GM21786 (cell line): Measurements from ENCODE around the gene CNGB1.
"Not testable (repeated sequence)": the region's sequence is repeated elsewhere in the genome, so short reads cannot be mapped to it uniquely, and the experiment has no call there.

Experiments
- ATAC-seq: cut with Tn5 transposase; IDR thresholded peaks from one replicate; pipeline ENCODE4 v1.9.1; 2021; ENCODE audit not compliant: unreplicated experiment

The CNGB1 gene

DNA sequence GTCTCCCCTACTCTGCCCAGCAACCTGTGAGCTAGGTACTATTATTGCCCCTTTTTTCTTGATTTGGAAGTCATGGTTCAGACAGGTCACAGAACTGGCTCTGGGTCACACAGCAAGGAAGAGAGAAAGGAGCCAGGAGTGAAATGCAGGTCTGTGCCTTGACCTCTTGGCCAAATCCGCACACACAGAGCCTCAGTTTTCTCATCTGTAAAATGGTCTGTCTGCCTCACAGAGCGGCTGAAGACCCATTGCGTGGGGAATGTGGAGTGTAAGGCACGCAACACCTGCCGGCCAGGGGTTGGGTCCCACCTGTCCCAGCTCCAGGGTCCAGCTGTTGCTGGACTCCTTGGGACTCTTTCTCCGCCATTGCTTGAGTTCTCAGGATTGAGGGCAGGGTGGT lies 32.4 kb downstream of the CNGB1 start:
- ATAC-seq, result no peak

GRCh38 chr16:57937861-57938260 lies 33.1 kb downstream of the CNGB1 start:
- ATAC-seq, result no peak

- ATAC-seq, result no peak
Observed at GRCh38 chr16:57935904-57936303, 35.0 kb downstream of the CNGB1 start.

GRCh38 chr16:57930533-57930932 lies 40.4 kb downstream of the CNGB1 start:
- no peak for ATAC-seq

- no peak for ATAC-seq
Observed at GRCh38 chr16:57929250-57929649, 41.7 kb downstream of the CNGB1 start.

DNA sequence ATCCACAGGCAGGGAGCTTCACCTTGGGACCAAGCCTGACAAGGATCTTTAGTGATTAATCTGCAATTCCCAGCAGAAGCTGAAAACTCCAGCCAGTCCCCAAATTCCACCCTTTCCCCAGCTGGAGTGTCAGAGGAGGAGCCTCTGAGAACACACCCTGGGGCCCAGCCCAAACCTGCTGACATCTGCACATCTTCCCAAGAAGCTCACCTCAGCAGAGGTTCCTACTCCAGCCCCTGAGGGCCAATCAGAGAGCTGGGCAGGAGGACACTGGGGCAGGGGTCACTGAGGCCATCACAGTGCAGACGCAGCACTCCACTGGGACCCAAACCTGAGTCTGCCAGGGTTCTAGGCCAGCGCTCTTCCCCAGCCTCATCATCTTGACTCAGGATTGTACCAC lies 44.9 kb downstream of the CNGB1 start:
- ATAC-seq, result no peak

DNA sequence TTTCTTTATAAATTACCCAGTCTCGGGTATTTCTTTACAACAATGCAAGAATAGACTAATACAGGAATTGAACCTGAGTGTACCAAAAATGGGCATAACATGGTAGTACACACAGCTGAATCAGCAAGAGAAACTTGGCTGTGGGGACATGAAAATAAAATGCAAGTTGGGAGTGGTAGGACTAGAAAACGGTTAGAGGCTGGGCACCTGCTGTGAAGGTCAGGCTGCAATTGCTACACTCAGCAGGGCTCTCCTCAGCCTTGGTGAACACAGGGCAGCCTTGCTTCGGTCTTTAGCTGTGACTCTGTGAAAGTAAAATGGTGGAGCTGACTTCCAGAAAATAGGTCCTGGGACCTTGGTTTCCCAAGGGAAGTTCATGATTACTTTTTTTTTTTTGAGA lies 45.6 kb downstream of the CNGB1 start:
- ATAC-seq, result no peak

- no peak for ATAC-seq
Observed at GRCh38 chr16:57924514-57924913, 46.4 kb downstream of the CNGB1 start.

DNA sequence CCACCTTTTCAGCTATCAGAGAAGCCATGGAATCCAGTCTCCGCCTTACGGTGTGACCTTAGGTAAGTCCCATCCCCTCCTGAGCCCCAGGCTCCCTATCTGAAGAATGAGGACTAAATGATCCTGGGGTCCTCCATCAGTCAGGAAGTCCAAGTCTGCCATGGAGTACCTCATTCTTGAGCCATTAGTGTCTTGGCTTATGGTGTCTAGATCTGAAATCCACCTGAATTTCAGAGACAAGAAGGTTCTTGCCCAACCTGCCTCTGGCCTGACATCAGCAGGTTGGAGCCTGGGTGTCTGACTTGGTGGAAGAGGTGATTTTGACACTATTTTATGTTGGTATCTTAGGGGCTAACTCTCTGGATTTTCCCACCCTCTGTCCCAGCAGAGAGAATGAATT lies 47.1 kb downstream of the CNGB1 start:
- ATAC-seq, result no peak

DNA sequence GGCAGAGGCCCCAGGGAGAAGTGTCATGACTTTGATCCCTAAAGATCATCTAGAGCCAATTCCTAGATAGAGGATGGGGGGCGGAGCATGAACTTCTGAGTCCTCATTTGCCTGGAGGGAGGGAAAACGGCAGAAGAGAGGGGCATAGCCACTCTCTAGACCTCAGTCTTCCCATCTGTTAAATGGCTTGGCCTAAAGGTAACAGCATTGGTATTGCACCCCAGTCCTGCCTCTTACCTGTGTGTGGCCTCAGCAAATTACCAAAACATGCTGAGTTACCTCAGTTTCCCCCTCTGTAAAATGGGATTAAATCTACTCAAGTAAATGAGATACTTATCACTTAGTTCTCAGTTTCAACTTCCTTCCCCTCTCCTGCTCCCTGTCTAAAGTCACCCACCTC lies 47.5 kb downstream of the CNGB1 start:
- ATAC-seq, result no peak

GRCh38 chr16:57920880-57921229 lies 50.1 kb downstream of the CNGB1 start:
- ATAC-seq, result no peak

DNA sequence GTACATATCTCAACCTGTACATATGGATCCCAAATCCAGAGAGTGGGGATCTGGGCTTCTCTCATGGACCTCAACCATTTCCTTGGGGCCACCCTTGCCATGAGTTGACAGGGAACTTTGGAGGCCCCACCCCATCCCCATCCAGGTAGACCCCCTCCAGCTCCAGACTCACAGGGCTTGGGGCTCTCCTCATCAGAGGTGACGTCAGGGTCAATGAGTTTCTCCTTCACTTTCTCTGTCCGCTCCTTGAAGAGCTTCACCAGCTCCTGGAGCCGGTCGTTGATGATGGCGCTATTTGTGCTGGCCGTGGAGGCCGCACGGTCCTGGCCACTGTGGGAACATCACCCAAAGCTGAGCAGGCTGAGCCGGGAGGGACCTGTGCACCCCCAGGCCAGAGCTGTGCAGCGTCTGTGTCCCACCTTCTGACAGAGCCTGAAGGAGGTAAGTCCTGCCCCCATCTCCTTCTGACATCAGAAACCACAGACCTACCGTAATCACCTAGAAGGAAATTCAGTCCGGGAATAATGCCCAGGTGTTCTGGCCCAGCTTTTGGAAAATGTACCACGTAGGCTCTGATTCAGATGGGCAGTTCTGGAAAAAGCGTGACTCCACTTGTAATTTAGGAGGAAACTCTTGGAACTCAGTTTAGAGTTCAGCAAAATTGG lies 50.6 kb downstream of the CNGB1 start:
- no peak for ATAC-seq

DNA sequence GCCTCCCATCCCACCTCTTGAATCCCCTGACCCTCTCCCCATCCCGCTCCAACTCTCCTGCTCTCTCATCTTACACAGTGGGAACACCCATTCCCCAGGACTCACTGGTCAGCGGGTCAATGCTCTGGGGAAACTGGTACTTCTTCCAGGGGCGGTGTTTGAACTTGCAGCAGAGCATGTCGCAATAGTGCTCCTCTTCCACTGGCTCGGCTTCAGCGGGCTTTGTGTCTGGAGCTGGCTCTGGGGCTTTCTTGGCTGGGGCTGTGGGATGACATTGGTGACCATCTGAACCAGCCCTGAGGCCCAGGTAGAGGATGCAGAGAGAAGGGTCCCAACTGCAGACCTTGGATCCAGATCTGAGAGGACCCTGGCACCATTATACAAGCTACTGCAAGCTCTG lies 51.9 kb downstream of the CNGB1 start:
- no peak for ATAC-seq

DNA sequence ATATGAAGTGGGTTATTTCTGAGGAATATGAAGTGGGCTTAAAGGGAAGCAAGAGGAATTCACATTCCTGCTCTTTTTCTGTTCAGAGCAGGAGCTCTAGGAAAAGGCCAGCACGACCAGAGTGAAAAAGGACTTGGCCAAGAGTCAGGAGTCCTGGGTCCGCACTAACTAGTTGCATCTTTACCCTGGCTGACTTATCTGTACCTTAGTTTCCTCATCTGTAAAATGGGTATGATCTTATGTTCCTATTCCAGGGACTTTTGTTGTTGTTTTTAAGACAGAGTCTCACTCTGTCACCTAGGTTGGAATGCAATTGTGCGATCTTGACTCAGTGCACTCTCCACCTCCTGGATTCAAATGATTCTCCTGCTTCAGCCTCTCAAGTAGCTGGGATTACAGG lies 52.5 kb downstream of the CNGB1 start:
- ATAC-seq, result no peak

- not testable (repeated sequence) for ATAC-seq
Observed at GRCh38 chr16:57917929-57918328, 53.0 kb downstream of the CNGB1 start.

GRCh38 chr16:57917489-57917888 lies 53.4 kb downstream of the CNGB1 start:
- ATAC-seq, result not testable (repeated sequence)

DNA sequence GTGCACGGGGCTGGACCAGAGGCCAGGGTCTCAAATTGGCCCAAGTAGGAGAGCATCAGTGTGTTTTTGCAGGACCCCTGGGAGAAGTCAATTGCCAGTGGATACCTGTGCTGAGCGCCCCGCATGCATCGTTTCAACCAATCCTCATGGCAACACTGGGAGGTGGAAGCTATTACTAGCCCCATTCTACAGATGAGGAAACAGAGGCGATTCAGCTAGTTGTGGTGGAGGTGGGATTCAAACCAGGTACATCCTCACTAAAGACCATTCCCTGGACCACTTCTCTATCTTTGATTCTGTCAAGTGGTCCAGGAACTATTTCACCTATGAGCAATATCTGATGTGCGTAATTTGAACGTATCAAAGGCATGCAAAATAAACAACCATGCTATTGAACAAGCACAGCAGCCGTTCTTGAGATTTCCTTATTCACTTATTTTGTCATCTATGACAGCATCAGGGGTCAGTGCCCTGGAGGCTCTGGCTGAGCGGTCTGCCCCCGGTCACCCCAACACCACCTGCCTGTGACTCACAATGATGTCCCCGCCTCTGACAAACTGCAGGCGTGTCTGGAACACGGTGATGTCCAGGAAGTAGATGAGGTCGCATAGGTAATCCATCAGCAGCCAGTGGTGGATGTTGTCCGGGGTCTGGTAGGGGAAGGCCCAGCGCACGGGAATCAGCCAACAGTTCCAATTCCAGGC lies 54.0 kb downstream of the CNGB1 start:
- no peak for ATAC-seq

- ATAC-seq, result no peak
Observed at GRCh38 chr16:57915811-57916488, 55.0 kb downstream of the CNGB1 start.

GRCh38 chr16:57915267-57915666 lies 55.7 kb downstream of the CNGB1 start:
- no peak for ATAC-seq

DNA sequence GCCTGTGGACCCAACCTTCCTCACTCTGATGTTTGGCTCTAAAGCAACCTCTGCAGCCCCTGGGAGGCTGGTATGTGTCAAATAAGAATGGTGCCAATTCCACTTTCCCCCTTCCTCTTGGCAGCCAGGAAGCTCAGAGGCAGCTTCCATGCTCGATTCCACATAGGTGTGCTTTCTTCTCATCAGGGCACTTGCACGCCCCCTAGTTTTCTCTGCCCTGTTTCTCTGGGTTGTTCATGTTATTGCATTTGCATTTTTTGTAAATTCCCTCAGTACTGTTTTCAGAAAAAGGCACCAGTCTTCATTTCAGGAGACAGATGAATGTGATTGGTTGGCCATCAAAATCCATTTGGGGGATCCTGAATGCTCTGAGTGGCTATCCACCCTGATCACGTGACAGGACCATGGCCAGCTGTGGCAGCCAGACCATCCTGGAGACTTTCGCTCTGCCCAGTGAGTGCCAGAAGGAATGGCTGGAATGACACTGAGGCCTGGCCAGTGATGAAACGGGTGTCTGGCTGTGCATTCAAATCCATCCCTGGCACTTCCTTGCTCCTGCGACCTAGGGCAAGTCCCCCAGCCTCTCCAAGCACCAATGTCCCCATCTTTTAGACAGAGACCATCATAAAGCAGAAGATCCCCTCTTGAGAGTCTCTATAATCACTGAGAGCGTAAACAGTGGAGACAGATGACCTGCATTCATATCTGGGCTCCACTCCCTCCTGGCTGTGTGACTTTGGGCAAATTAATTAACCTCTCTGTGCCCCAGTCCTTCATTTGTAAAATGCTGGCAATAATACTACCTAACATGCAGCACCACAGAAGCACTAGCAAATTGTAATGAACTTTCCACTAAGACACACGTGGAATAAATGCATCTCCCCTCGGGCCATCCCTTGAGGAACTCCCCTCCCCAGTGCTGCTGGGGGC lies 56.4 kb downstream of the CNGB1 start:
- no peak for ATAC-seq

DNA sequence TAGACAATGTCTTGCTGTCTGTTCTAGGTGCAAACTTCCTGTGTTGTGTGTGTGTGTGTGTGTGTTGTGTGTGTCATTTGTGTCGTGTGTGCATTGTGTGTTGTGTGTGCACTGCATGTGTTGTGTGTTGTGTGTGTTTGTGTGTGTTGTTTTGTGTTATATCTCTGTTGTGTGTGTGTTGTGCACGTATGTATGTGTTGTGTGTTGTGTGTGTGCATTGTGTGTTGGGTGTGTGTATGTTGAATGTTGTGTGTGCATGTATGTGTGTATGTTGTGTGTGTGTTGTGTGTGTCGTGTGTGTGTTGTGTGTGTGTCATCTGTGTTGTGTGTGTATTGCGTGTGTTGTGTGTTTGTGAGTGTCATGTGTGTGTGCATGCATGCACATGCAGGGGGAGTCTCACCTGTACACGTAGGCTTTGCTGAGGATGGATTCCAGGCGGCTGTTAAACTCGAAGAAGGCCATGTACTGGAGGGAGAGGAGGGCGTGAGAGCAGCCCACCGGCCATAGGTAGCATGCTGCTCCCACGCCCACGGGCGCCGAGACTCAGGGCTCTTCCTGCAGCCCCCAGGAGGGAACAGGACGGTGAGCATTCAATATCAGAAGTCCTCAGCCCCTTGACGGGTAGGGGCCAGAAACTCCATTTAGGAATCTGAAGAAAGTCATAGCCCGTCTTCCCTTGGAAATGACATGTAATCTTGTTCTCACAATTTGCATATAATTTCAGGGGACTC lies 58.2 kb downstream of the CNGB1 start:
- no peak for ATAC-seq
